ENCODE data around the gene PSPC1.

Gene PSPC1

GRCh38 chr13:19674898-19675297 lies 107.8 kb downstream of the PSPC1 start:
- intact Hi-C loops (cut with micrococcal nuclease): no loop called here
- no peaks in the 10 kb centered on the region for H3K9me3 Mint-ChIP-seq
- no peaks in the 10 kb centered on the region for H3K27me3 Mint-ChIP-seq
- H3K4me1 Mint-ChIP-seq (ENCODE audit: low read depth): peaks cover 10% of the 10 kb centered on the region
- H3K36me3 Mint-ChIP-seq (ENCODE audit: low read depth): peaks cover 90% of the 10 kb centered on the region
- H3K27ac Mint-ChIP-seq: no peak overlapping the region
- H3K4me3 Mint-ChIP-seq: no peak overlapping the region

GRCh38 chr13:19673473-19674430 lies 109.0 kb downstream of the PSPC1 start:
- no peaks in the 10 kb centered on the region for H3K9me3 Mint-ChIP-seq
- H3K27me3 Mint-ChIP-seq: no peaks in the 10 kb centered on the region
- H3K4me3 Mint-ChIP-seq: no peak overlapping the region
- intact Hi-C loops (cut with micrococcal nuclease): no loop called here
- H3K36me3 Mint-ChIP-seq (ENCODE audit: low read depth): peaks cover 95% of the 10 kb centered on the region
- peaks cover 10% of the 10 kb centered on the region for H3K4me1 Mint-ChIP-seq (ENCODE audit: low read depth)
- H3K27ac Mint-ChIP-seq: no peak overlapping the region

- H3K4me3 Mint-ChIP-seq: no peak overlapping the region
- no peak overlapping the region for H3K27ac Mint-ChIP-seq
- H3K9me3 Mint-ChIP-seq: no peaks in the 10 kb centered on the region
- peaks cover 99% of the 10 kb centered on the region for H3K36me3 Mint-ChIP-seq (ENCODE audit: low read depth)
- intact Hi-C loops (cut with micrococcal nuclease): no loop called here
- peaks cover 10% of the 10 kb centered on the region for H3K4me1 Mint-ChIP-seq (ENCODE audit: low read depth)
- no peaks in the 10 kb centered on the region for H3K27me3 Mint-ChIP-seq
Measured at GRCh38 chr13:19672990-19673389, 109.8 kb downstream of the PSPC1 start.

- H3K27me3 Mint-ChIP-seq: no peaks in the 10 kb centered on the region
- H3K36me3 Mint-ChIP-seq (ENCODE audit: low read depth): peaks cover 99% of the 10 kb centered on the region
- intact Hi-C loops (cut with micrococcal nuclease): no loop called here
- no peak overlapping the region for H3K27ac Mint-ChIP-seq
- H3K4me1 Mint-ChIP-seq (ENCODE audit: low read depth): peaks cover 10% of the 10 kb centered on the region
- H3K4me3 Mint-ChIP-seq: no peak overlapping the region
- no peaks in the 10 kb centered on the region for H3K9me3 Mint-ChIP-seq
Measured at GRCh38 chr13:19670147-19670546, 112.6 kb downstream of the PSPC1 start.

DNA sequence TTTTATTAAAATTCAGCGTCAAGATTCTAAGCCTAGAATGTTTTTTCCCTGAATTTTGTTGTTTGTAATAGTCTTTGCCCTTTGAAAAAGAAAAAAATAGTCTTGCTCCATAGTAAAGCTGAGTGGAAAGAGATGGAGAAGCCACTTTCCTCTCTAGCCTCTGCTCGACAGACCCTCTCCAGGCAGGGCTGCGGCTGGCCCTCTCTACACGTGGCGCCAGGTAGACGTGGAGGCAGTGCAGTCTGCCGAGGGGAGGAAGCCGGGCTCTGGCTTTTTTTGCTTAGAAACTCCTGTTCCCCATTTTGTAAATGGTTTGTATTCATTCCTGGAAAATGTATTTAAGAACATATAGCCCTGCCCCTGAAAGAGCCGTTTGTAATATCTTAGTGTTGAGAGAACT lies 114.0 kb downstream of the PSPC1 start:
- H3K9me3 Mint-ChIP-seq: no peaks in the 10 kb centered on the region
- H3K4me3 Mint-ChIP-seq: no peak overlapping the region
- no peaks in the 10 kb centered on the region for H3K27me3 Mint-ChIP-seq
- no peak overlapping the region for H3K27ac Mint-ChIP-seq
- intact Hi-C loops (cut with micrococcal nuclease): no loop called here
- H3K4me1 Mint-ChIP-seq (ENCODE audit: low read depth): peaks cover 20% of the 10 kb centered on the region
- peaks cover 99% of the 10 kb centered on the region for H3K36me3 Mint-ChIP-seq (ENCODE audit: low read depth)

GRCh38 chr13:19665427-19665859 lies 117.3 kb downstream of the PSPC1 start:
- H3K27me3 Mint-ChIP-seq: no peaks in the 10 kb centered on the region
- no peak overlapping the region for H3K27ac Mint-ChIP-seq
- intact Hi-C loops (cut with micrococcal nuclease): no loop called here
- peaks cover 99% of the 10 kb centered on the region for H3K36me3 Mint-ChIP-seq (ENCODE audit: low read depth)
- no peaks in the 10 kb centered on the region for H3K9me3 Mint-ChIP-seq
- H3K4me1 Mint-ChIP-seq (ENCODE audit: low read depth): peaks cover 10% of the 10 kb centered on the region
- no peak overlapping the region for H3K4me3 Mint-ChIP-seq

DNA sequence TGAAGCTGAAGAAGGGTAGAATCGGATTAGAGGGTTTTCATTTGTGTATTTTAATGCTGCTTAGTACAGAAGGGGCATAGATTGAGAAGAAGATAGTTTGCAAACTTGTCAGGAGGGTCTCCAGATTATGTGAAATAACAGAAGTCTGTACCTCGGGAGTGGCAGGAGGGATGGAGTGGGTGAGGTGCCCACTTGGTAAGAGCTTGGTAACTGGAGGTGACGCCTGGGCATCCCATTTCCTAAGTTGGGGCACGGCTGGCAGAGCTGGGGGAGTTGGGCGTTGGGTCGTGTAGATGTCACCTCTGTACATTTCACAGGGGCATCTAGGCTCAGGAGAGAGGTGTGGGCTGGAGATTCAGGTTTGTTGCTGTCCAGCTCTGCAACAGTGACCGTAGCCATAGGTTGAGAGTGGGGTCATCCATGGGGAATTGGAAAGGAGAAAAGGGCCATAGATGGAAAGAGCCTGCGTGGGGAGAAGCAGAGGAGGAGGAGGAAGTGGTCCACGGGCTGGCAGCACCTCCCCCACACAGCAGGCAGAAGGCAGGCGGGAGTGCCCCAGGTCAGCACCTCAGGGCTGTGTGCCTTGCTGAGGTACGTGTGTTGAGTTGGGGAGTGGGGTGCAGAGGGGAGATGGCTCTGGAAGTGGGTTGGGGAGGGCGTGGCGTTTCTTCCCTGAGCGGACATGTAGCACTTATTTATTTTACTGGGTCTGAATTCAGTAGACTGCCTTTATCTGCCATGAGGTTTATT lies 118.1 kb downstream of the PSPC1 start:
- intact Hi-C loops (cut with micrococcal nuclease): no loop called here
- no peaks in the 10 kb centered on the region for H3K27me3 Mint-ChIP-seq
- no peak overlapping the region for H3K4me3 Mint-ChIP-seq
- no peak overlapping the region for H3K27ac Mint-ChIP-seq
- H3K4me1 Mint-ChIP-seq (ENCODE audit: low read depth): peaks cover 10% of the 10 kb centered on the region
- H3K36me3 Mint-ChIP-seq (ENCODE audit: low read depth): peaks cover 100% of the 10 kb centered on the region
- no peaks in the 10 kb centered on the region for H3K9me3 Mint-ChIP-seq

DNA sequence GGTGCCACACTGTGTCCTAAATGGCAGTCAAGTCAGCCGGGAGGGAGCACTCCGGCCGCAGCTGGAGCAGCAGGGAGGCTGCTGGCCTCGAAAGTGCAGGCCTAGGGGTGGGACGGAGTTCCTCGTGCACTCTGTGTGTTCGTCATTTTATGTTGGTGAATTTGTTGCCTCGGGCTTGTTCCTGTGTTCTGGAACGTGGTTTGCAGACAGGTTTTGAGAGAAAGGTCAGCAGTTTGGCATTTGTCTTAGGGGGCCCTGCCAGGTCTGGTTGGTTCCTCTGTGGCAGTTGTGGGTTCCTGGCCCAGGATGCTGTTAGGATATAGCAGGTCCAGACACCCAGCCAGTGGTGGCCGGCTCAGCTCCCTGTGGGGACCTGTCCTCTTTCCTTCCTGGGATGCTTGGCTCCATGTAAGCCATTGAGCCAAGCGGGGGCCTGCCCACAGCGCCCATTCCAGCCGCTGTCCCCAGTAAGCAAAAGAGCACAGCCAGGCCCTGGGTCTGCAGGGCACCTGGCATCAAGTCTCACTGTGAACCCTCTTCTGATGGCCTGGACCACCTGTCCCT lies 119.2 kb downstream of the PSPC1 start:
- Mint-ChIP-seq H3K36me3 (ENCODE audit: low read depth) (peaks cover 100% of the 10 kb centered on the region), H3K27ac (no peak overlapping the region), H3K27me3 (no peaks in the 10 kb centered on the region)

DNA sequence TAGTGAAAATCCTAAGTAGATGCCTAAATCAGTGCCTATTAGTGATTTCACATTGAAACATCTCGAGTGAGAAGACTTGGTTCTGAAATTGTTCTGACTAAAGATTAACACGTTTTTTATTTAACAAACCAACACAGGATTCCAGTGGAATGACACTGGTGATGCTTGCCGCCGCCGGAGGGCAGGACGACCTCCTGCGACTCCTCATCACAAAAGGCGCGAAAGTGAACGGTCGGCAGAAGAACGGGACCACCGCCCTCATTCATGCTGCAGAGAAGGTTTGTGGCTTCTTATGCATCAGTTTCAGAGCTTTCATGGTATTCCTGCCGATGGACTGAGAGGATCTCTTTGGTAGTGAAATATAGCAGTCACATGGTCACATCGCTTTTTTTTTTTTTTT lies 121.2 kb downstream of the PSPC1 start:
- Mint-ChIP-seq H3K36me3 (ENCODE audit: low read depth) (peaks cover 93% of the 10 kb centered on the region), H3K27ac (no peak overlapping the region)

More for the DNA sequence above, 119.2 kb downstream of the PSPC1 start:
- Mint-ChIP-seq H3K4me1 (ENCODE audit: low read depth) (peaks cover 10% of the 10 kb centered on the region), H3K9me3 (no peaks in the 10 kb centered on the region), H3K4me3 (no peak overlapping the region)
- intact Hi-C loops (cut with micrococcal nuclease): no loop called here

GRCh38 chr13:19661126-19661525 lies 121.6 kb downstream of the PSPC1 start:
- Mint-ChIP-seq H3K27ac (no peak overlapping the region), H3K4me3 (no peak overlapping the region), H3K36me3 (ENCODE audit: low read depth) (peaks cover 88% of the 10 kb centered on the region), H3K27me3 (no peaks in the 10 kb centered on the region), H3K4me1 (ENCODE audit: low read depth) (peaks cover 10% of the 10 kb centered on the region), H3K9me3 (no peaks in the 10 kb centered on the region)
- intact Hi-C loops (cut with micrococcal nuclease): no loop called here

More for the DNA sequence above, 121.2 kb downstream of the PSPC1 start:
- intact Hi-C loops (cut with micrococcal nuclease): no loop called here
- peaks cover 10% of the 10 kb centered on the region for H3K4me1 Mint-ChIP-seq (ENCODE audit: low read depth)
- H3K27me3 Mint-ChIP-seq: no peaks in the 10 kb centered on the region
- H3K9me3 Mint-ChIP-seq: no peaks in the 10 kb centered on the region
- no peak overlapping the region for H3K4me3 Mint-ChIP-seq

GRCh38 chr13:19658831-19659230 lies 123.9 kb downstream of the PSPC1 start:
- H3K4me1 Mint-ChIP-seq (ENCODE audit: low read depth): no peaks in the 10 kb centered on the region
- H3K27ac Mint-ChIP-seq: no peak overlapping the region
- H3K36me3 Mint-ChIP-seq (ENCODE audit: low read depth): peaks cover 86% of the 10 kb centered on the region
- intact Hi-C loops (cut with micrococcal nuclease): no loop called here
- H3K27me3 Mint-ChIP-seq: no peaks in the 10 kb centered on the region
- no peaks in the 10 kb centered on the region for H3K9me3 Mint-ChIP-seq
- H3K4me3 Mint-ChIP-seq: no peak overlapping the region

- no peaks in the 10 kb centered on the region for H3K27me3 Mint-ChIP-seq
- intact Hi-C loops (cut with micrococcal nuclease): no loop called here
- no peak overlapping the region for H3K4me3 Mint-ChIP-seq
- H3K36me3 Mint-ChIP-seq (ENCODE audit: low read depth): peaks cover 86% of the 10 kb centered on the region
- H3K9me3 Mint-ChIP-seq: no peaks in the 10 kb centered on the region
- H3K27ac Mint-ChIP-seq: no peak overlapping the region
- H3K4me1 Mint-ChIP-seq (ENCODE audit: low read depth): no peaks in the 10 kb centered on the region
Measured at GRCh38 chr13:19657872-19658591, 124.7 kb downstream of the PSPC1 start.
